HG03025 (cell line): Measurements from ENCODE around the gene ENC1.
A peak's percentile ranks its signal among the peaks of the same experiment; 100 is the strongest.

Source experiments
- ATAC-seq: cut with Tn5 transposase; IDR thresholded peaks from one replicate; pipeline ENCODE4 v1.9.1; 2021; ENCODE audit warnings: mild to moderate bottlenecking, moderate library complexity; ENCODE audit not compliant: unreplicated experiment, low FRiP score

ENC1 gene

GRCh38 chr5:74613283-74613682 is 27.2 kb downstream of the ENC1 start:
- no peak for ATAC-seq

- no peak for ATAC-seq
Measured at GRCh38 chr5:74612045-74612444, 28.5 kb downstream of the ENC1 start.

GRCh38 chr5:74608736-74609601 is 31.6 kb downstream of the ENC1 start:
- no peak for ATAC-seq

- ATAC-seq: no peak
Measured at GRCh38 chr5:74605759-74606158, 34.8 kb downstream of the ENC1 start.

GRCh38 chr5:74603376-74603775 is 37.2 kb downstream of the ENC1 start:
- no peak for ATAC-seq

GRCh38 chr5:74599148-74599547 is 41.4 kb downstream of the ENC1 start:
- ATAC-seq: no peak

- no peak for ATAC-seq
Measured at GRCh38 chr5:74598731-74599130, 41.8 kb downstream of the ENC1 start.

- ATAC-seq: no peak
Measured at GRCh38 chr5:74596927-74597326, 43.6 kb downstream of the ENC1 start.

- ATAC-seq: no peak
Measured at GRCh38 chr5:74595143-74595925, 45.2 kb downstream of the ENC1 start.

- no peak for ATAC-seq
Measured at GRCh38 chr5:74594137-74595040, 46.1 kb downstream of the ENC1 start.

GRCh38 chr5:74589204-74590056 is 51.1 kb downstream of the ENC1 start:
- ATAC-seq: no peak

GRCh38 chr5:74588415-74588814 is 52.1 kb downstream of the ENC1 start:
- ATAC-seq: no peak

GRCh38 chr5:74587890-74588289 is 52.6 kb downstream of the ENC1 start:
- no peak for ATAC-seq

- ATAC-seq: no peak
Measured at GRCh38 chr5:74587300-74587699, 53.2 kb downstream of the ENC1 start.

GRCh38 chr5:74586856-74587255 is 53.7 kb downstream of the ENC1 start:
- no peak for ATAC-seq

GRCh38 chr5:74582853-74583252 is 57.7 kb downstream of the ENC1 start:
- ATAC-seq: no peak

GRCh38 chr5:74581988-74582365 is 58.6 kb downstream of the ENC1 start:
- no peak for ATAC-seq

GRCh38 chr5:74580729-74581109 is 59.8 kb downstream of the ENC1 start:
- no peak for ATAC-seq

- peak; percentile 58 for ATAC-seq
Measured at GRCh38 chr5:74579215-74579614, 61.3 kb downstream of the ENC1 start.
